PFSK-1 (cell line): ENCODE measurements around the gene PTPRJ.

Experiments used
- FOXP2 ChIP-seq: optimal IDR thresholded peaks from 2 replicates; pipeline ENCODE3; 2011; ENCODE audit warnings: borderline replicate concordance, control low read depth, inconsistent platforms; ENCODE audit not compliant: insufficient read depth; ENCODE audit errors: extremely low read length, extremely low read depth
- POLR2AphosphoS5 ChIP-seq: IDR thresholded peaks from 2 replicates; pipeline ENCODE4 v1.6.1; 2012; ENCODE audit warnings: low read depth, mild to moderate bottlenecking, control low read depth, low read length, moderate library complexity
- SIN3A ChIP-seq: IDR thresholded peaks from 2 replicates; pipeline ENCODE4 v1.6.1; 2012; ENCODE audit warnings: mild to moderate bottlenecking, low read length, moderate library complexity, borderline replicate concordance; ENCODE audit not compliant: insufficient read depth
- TAF1 ChIP-seq: IDR thresholded peaks from 2 replicates; pipeline ENCODE4 v1.6.1; 2012; ENCODE audit warnings: low read length, control low read depth, borderline replicate concordance; ENCODE audit not compliant: insufficient read depth
- TF ChIP-seq, protein P1 (sequence below), 2 experiments: IDR thresholded peaks; 2 replicates each; pipeline versions ENCODE4 v1.6.1 to v1.8.0; 2011 to 2012; ENCODE audit warnings: low read depth in 2 of 2, low read length in 2 of 2, control low read depth in 1 of 2, inconsistent platforms in 1 of 2, mild to moderate bottlenecking in 1 of 2, moderate library complexity in 1 of 2; ENCODE audit not compliant: insufficient read depth in 1 of 2

PTPRJ gene

GRCh38 chr11:47994417-47994816 is 14.1 kb downstream of the PTPRJ start:
- no peak for TF ChIP-seq TAF1
- TF ChIP-seq FOXP2: no peak
- no peak for TF ChIP-seq POLR2AphosphoS5
- TF ChIP-seq, protein P1, sequence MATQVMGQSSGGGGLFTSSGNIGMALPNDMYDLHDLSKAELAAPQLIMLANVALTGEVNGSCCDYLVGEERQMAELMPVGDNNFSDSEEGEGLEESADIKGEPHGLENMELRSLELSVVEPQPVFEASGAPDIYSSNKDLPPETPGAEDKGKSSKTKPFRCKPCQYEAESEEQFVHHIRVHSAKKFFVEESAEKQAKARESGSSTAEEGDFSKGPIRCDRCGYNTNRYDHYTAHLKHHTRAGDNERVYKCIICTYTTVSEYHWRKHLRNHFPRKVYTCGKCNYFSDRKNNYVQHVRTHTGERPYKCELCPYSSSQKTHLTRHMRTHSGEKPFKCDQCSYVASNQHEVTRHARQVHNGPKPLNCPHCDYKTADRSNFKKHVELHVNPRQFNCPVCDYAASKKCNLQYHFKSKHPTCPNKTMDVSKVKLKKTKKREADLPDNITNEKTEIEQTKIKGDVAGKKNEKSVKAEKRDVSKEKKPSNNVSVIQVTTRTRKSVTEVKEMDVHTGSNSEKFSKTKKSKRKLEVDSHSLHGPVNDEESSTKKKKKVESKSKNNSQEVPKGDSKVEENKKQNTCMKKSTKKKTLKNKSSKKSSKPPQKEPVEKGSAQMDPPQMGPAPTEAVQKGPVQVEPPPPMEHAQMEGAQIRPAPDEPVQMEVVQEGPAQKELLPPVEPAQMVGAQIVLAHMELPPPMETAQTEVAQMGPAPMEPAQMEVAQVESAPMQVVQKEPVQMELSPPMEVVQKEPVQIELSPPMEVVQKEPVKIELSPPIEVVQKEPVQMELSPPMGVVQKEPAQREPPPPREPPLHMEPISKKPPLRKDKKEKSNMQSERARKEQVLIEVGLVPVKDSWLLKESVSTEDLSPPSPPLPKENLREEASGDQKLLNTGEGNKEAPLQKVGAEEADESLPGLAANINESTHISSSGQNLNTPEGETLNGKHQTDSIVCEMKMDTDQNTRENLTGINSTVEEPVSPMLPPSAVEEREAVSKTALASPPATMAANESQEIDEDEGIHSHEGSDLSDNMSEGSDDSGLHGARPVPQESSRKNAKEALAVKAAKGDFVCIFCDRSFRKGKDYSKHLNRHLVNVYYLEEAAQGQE (IDR thresholded peaks at IDR 0.05; ENCODE audit: insufficient read depth in 1 of 2, low read depth in 2 of 2, low read length in 2 of 2): no peak
- no peak for TF ChIP-seq SIN3A

DNA sequence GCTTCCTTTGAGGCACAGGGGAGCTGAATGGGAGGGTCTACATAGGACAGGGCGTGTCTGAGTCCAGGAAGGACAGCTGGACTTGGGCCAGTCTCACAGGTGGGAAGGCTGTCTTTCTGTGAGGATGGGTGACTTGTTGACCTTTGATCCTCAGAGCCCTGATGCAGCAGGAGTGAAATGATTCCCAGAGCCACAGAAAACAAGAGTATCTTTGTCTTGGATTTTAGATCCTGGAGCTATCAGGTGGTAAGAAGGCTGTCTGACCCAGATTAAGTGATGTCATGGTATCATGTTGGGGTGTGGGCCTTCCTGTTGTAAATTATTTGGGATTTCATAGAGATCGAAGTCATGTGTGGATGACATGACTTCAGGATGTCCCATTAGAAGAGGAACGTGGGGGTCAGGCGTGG is 15.0 kb downstream of the PTPRJ start:
- TF ChIP-seq SIN3A (no peak), POLR2AphosphoS5 (no peak), TAF1 (no peak), FOXP2 (no peak)
- TF ChIP-seq, protein P1 (IDR thresholded peaks at IDR 0.05; ENCODE audit: insufficient read depth in 1 of 2, low read depth in 2 of 2, low read length in 2 of 2): no peak

DNA sequence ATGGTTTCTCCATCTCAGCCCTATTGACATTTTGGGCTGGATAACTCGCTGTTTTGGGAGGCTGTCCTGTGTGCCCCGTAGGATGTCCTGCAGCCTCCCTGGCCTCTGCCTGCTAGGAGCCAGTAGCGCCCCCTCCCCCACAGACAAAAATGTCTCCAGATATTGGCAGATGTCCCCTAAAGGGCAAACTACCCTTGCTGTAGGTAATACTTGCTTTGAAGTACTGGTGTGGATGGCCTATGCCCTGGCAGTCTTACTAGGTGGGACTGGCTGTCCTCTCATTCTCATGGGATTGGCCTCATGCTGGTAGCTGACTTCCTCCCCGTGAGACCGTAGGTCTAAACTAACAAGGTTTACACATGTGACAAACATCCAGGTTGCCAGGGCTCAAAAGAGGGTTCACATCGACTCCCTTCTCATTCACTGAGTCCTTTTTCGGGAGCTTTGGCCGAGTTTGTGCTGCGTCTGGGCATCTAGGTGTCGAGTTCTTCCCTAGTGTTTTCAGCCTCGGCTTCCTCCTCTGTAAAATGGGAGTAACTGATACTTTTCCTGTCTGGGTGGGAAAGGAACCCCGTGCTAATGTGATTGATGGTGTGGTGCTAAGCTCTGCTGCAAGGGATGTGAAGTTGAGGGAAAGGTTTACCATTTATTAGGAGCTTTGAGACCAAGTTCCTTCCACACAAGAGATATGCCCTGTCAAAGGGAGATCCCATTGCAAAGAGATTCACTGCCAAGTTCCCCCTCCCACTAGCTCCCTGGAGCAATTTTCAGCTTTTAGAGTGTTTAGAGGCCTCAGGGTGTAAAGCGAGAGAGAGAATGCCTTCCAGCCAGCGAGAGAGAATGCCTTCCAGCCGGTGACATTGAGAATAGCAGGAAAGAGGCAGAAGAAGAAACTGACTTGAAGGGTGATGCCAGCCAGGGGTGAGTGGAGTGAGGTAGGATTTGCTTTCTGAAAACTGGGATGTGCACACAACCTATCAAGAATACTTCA is 17.0 kb downstream of the PTPRJ start:
- TF ChIP-seq TAF1 (no peak), FOXP2 (no peak), POLR2AphosphoS5 (no peak), SIN3A (no peak)
- TF ChIP-seq, protein P1 (IDR thresholded peaks at IDR 0.05; ENCODE audit: insufficient read depth in 1 of 2, low read depth in 2 of 2, low read length in 2 of 2): no peak

- TF ChIP-seq TAF1 (no peak), FOXP2 (no peak), POLR2AphosphoS5 (no peak), SIN3A (no peak)
- TF ChIP-seq, protein P1 (IDR thresholded peaks at IDR 0.05; ENCODE audit: insufficient read depth in 1 of 2, low read depth in 2 of 2, low read length in 2 of 2): no peak
Measured at GRCh38 chr11:47998345-47998732, 18.0 kb downstream of the PTPRJ start.
